Measurements from ENCODE around the gene WDR31.
"Not testable (repeated sequence)": the region's sequence is repeated elsewhere in the genome, so short reads cannot be mapped to it uniquely, and the experiment has no call there.

The WDR31 gene

GRCh38 chr9:113309204-113309813 is 30.8 kb downstream of the WDR31 start:
- no peak overlapping the region for H3K4me3 ChIP-seq (ENCODE audit: low read depth, low read length)
- H3K36me3 ChIP-seq (ENCODE audit: control insufficient read depth, insufficient read depth, low read length), result no peaks in the 10 kb centered on the region
- no peak overlapping the region for H3K9ac ChIP-seq (ENCODE audit: low read length)
- no peaks in the 10 kb centered on the region for H3K9me3 ChIP-seq (ENCODE audit: control insufficient read depth, insufficient read depth, low read depth, low read length)
- H3K27ac ChIP-seq (ENCODE audit: low read depth, low read length), result no peak overlapping the region
- H3K4me1 ChIP-seq (ENCODE audit: control insufficient read depth, insufficient read depth, low read length), result no peaks in the 10 kb centered on the region
- H3K27me3 ChIP-seq (ENCODE audit: control insufficient read depth, insufficient read depth, low read length), result no peaks in the 10 kb centered on the region

- H3K27ac ChIP-seq (ENCODE audit: low read depth, low read length), result no peak overlapping the region
- no peaks in the 10 kb centered on the region for H3K36me3 ChIP-seq (ENCODE audit: control insufficient read depth, insufficient read depth, low read length)
- no peak overlapping the region for H3K9ac ChIP-seq (ENCODE audit: low read length)
- H3K27me3 ChIP-seq (ENCODE audit: control insufficient read depth, insufficient read depth, low read length), result no peaks in the 10 kb centered on the region
- H3K4me3 ChIP-seq (ENCODE audit: low read depth, low read length), result no peak overlapping the region
- peaks cover 5% of the 10 kb centered on the region; the same call in 1 of the 2 replicates for H3K4me1 ChIP-seq (ENCODE audit: control insufficient read depth, insufficient read depth, low read length)
- H3K9me3 ChIP-seq (ENCODE audit: control insufficient read depth, insufficient read depth, low read depth, low read length), result no peaks in the 10 kb centered on the region
Observed at GRCh38 chr9:113307396-113307975, 32.6 kb downstream of the WDR31 start.

GRCh38 chr9:113306566-113306965 is 33.5 kb downstream of the WDR31 start:
- Histone ChIP-seq H3K36me3 (ENCODE audit: control insufficient read depth, insufficient read depth, low read length) (no peaks in the 10 kb centered on the region), H3K9ac (ENCODE audit: low read length) (no peak overlapping the region), H3K4me3 (ENCODE audit: low read depth, low read length) (no peak overlapping the region), H3K4me1 (ENCODE audit: control insufficient read depth, insufficient read depth, low read length) (peaks cover 5% of the 10 kb centered on the region; the same call in 1 of the 2 replicates), H3K9me3 (ENCODE audit: control insufficient read depth, insufficient read depth, low read depth, low read length) (no peaks in the 10 kb centered on the region), H3K27ac (ENCODE audit: low read depth, low read length) (no peak overlapping the region), H3K27me3 (ENCODE audit: control insufficient read depth, insufficient read depth, low read length) (no peaks in the 10 kb centered on the region)

GRCh38 chr9:113302792-113303418 is 37.2 kb downstream of the WDR31 start, which contains the start of gene RNF183:
Gene RNF183, minus strand, starts transcription at chr9:113303376. Its CDS starts 5,192 bp downstream, at chr9:113298184.
- Histone ChIP-seq H3K27ac (ENCODE audit: low read depth, low read length) (no peak within 1 kb of the TSS), H3K36me3 (ENCODE audit: control insufficient read depth, insufficient read depth, low read length) (no peaks in the 10 kb centered on the region), H3K9me3 (ENCODE audit: control insufficient read depth, insufficient read depth, low read depth, low read length) (no peaks in the 10 kb centered on the region), H3K4me3 (ENCODE audit: low read depth, low read length) (no peak within 1 kb of the TSS), H3K9ac (ENCODE audit: low read length) (no peak within 1 kb of the TSS), H3K4me1 (ENCODE audit: control insufficient read depth, insufficient read depth, low read length) (peaks cover 5% of the 10 kb centered on the region; the same call in 1 of the 2 replicates), H3K27me3 (ENCODE audit: control insufficient read depth, insufficient read depth, low read length) (no peaks in the 10 kb centered on the region)

- H3K27me3 ChIP-seq (ENCODE audit: control insufficient read depth, insufficient read depth, low read length), result no peaks in the 10 kb centered on the region
- H3K9me3 ChIP-seq (ENCODE audit: control insufficient read depth, insufficient read depth, low read depth, low read length), result no peaks in the 10 kb centered on the region
- H3K4me1 ChIP-seq (ENCODE audit: control insufficient read depth, insufficient read depth, low read length), result peaks cover 5% of the 10 kb centered on the region; the same call in 1 of the 2 replicates
- H3K27ac ChIP-seq (ENCODE audit: low read depth, low read length), result no peak overlapping the region
- no peak overlapping the region for H3K4me3 ChIP-seq (ENCODE audit: low read depth, low read length)
- no peaks in the 10 kb centered on the region for H3K36me3 ChIP-seq (ENCODE audit: control insufficient read depth, insufficient read depth, low read length)
- H3K9ac ChIP-seq (ENCODE audit: low read length), result no peak overlapping the region
Observed at GRCh38 chr9:113301548-113301947, 38.5 kb downstream of the WDR31 start.

- H3K4me3 ChIP-seq (ENCODE audit: low read depth, low read length), result no peak overlapping the region
- H3K9ac ChIP-seq (ENCODE audit: low read length), result no peak overlapping the region
- peaks cover 5% of the 10 kb centered on the region; the same call in 1 of the 2 replicates for H3K4me1 ChIP-seq (ENCODE audit: control insufficient read depth, insufficient read depth, low read length)
- H3K27ac ChIP-seq (ENCODE audit: low read depth, low read length), result no peak overlapping the region
- H3K9me3 ChIP-seq (ENCODE audit: control insufficient read depth, insufficient read depth, low read depth, low read length), result no peaks in the 10 kb centered on the region
- H3K27me3 ChIP-seq (ENCODE audit: control insufficient read depth, insufficient read depth, low read length), result no peaks in the 10 kb centered on the region
- no peaks in the 10 kb centered on the region for H3K36me3 ChIP-seq (ENCODE audit: control insufficient read depth, insufficient read depth, low read length)
Observed at GRCh38 chr9:113299800-113300292, 40.2 kb downstream of the WDR31 start.

GRCh38 chr9:113298924-113299770 is 40.9 kb downstream of the WDR31 start:
- Histone ChIP-seq H3K36me3 (ENCODE audit: control insufficient read depth, insufficient read depth, low read length) (no peaks in the 10 kb centered on the region), H3K9me3 (ENCODE audit: control insufficient read depth, insufficient read depth, low read depth, low read length) (no peaks in the 10 kb centered on the region), H3K27me3 (ENCODE audit: control insufficient read depth, insufficient read depth, low read length) (no peaks in the 10 kb centered on the region), H3K4me3 (ENCODE audit: low read depth, low read length) (no peak overlapping the region), H3K4me1 (ENCODE audit: control insufficient read depth, insufficient read depth, low read length) (peaks cover 5% of the 10 kb centered on the region; the same call in 1 of the 2 replicates), H3K27ac (ENCODE audit: low read depth, low read length) (no peak overlapping the region), H3K9ac (ENCODE audit: low read length) (no peak overlapping the region)

- H3K27me3 ChIP-seq (ENCODE audit: control insufficient read depth, insufficient read depth, low read length), result no peaks in the 10 kb centered on the region
- H3K27ac ChIP-seq (ENCODE audit: low read depth, low read length), result no peak overlapping the region
- H3K9ac ChIP-seq (ENCODE audit: low read length), result no peak overlapping the region
- H3K9me3 ChIP-seq (ENCODE audit: control insufficient read depth, insufficient read depth, low read depth, low read length), result no peaks in the 10 kb centered on the region
- H3K36me3 ChIP-seq (ENCODE audit: control insufficient read depth, insufficient read depth, low read length), result peaks cover 5% of the 10 kb centered on the region
- H3K4me1 ChIP-seq (ENCODE audit: control insufficient read depth, insufficient read depth, low read length), result peaks cover 5% of the 10 kb centered on the region; the same call in 1 of the 2 replicates
- H3K4me3 ChIP-seq (ENCODE audit: low read depth, low read length), result no peak overlapping the region
Observed at GRCh38 chr9:113298311-113298710, 41.8 kb downstream of the WDR31 start.

- Histone ChIP-seq H3K4me3 (ENCODE audit: low read depth, low read length) (no peak overlapping the region), H3K27me3 (ENCODE audit: control insufficient read depth, insufficient read depth, low read length) (no peaks in the 10 kb centered on the region), H3K9ac (ENCODE audit: low read length) (no peak overlapping the region), H3K4me1 (ENCODE audit: control insufficient read depth, insufficient read depth, low read length) (no peaks in the 10 kb centered on the region), H3K27ac (ENCODE audit: low read depth, low read length) (no peak overlapping the region), H3K36me3 (ENCODE audit: control insufficient read depth, insufficient read depth, low read length) (peaks cover 18% of the 10 kb centered on the region), H3K9me3 (ENCODE audit: control insufficient read depth, insufficient read depth, low read depth, low read length) (no peaks in the 10 kb centered on the region)
Observed at GRCh38 chr9:113296796-113297558, 43.1 kb downstream of the WDR31 start.

GRCh38 chr9:113296247-113296646 is 43.8 kb downstream of the WDR31 start:
- not testable (repeated sequence) for H3K4me3 ChIP-seq (ENCODE audit: low read depth, low read length); H3K27ac ChIP-seq (ENCODE audit: low read depth, low read length); H3K9ac ChIP-seq (ENCODE audit: low read length); H3K4me1 ChIP-seq (ENCODE audit: control insufficient read depth, insufficient read depth, low read length); H3K9me3 ChIP-seq (ENCODE audit: control insufficient read depth, insufficient read depth, low read depth, low read length); H3K27me3 ChIP-seq (ENCODE audit: control insufficient read depth, insufficient read depth, low read length)
- H3K36me3 ChIP-seq (ENCODE audit: control insufficient read depth, insufficient read depth, low read length), result peaks cover 26% of the 10 kb centered on the region
